ENCODE data around the gene DDA1. TPM values are rescaled to one million over a fixed set of nuclear protein-coding genes. Genes with fewer than 3 reads are reported as not detected.

Gene DDA1
- polyA plus RNA-seq, 1 experiment, result 38.7 TPM

DNA sequence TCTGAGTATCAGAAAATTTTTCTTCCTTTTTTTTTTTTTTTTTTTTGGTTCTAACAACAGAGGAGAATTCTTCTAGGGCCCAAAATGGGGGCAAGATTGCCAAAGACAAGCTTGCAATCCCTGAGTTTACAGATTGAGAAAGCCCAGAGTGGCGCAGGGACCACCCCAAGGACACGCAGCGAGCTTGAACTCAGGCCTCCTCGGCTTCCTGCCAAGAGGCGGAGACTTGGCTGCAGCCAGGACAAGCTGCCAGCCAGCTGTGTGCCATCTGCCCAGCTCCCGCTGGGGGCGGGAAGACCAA is 4.2 kb upstream of the DDA1 start:
- no peak for DNase-seq (ENCODE audit: low read depth, low spot score)
- TF ChIP-seq, protein P1, sequence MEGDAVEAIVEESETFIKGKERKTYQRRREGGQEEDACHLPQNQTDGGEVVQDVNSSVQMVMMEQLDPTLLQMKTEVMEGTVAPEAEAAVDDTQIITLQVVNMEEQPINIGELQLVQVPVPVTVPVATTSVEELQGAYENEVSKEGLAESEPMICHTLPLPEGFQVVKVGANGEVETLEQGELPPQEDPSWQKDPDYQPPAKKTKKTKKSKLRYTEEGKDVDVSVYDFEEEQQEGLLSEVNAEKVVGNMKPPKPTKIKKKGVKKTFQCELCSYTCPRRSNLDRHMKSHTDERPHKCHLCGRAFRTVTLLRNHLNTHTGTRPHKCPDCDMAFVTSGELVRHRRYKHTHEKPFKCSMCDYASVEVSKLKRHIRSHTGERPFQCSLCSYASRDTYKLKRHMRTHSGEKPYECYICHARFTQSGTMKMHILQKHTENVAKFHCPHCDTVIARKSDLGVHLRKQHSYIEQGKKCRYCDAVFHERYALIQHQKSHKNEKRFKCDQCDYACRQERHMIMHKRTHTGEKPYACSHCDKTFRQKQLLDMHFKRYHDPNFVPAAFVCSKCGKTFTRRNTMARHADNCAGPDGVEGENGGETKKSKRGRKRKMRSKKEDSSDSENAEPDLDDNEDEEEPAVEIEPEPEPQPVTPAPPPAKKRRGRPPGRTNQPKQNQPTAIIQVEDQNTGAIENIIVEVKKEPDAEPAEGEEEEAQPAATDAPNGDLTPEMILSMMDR (IDR thresholded peaks at IDR 0.05; ENCODE audit: low read depth, low read length), result no peak
- POLR2A ChIA-PET, result interaction anchor here (0.5 to 2.0 kb wide), 9 partner anchors 12 to 1108 kb away, joined by 3 to 11 read pairs (median 4); no protein-coding TSS in a partner anchor
- peaks cover 4% of the 10 kb centered on the region; the same call in 1 of the 2 replicates for H3K9me3 ChIP-seq (ENCODE audit: control insufficient read depth, insufficient read depth, low read length)
- CTCF ChIA-PET, result interaction anchor here (0.7 to 3.6 kb wide), 8 partner anchors 8 to 139 kb away, joined by 3 to 16 read pairs (median 4); partner anchors contain the start of gene ANKLE1
- H3K4me3 ChIP-seq (ENCODE audit: low read depth, low read length), result peak overlapping the region; percentile 81
- H3K27me3 ChIP-seq (ENCODE audit: control insufficient read depth, insufficient read depth, low read length), result no peaks in the 10 kb centered on the region
- H3K27ac ChIP-seq (ENCODE audit: low read depth, low read length), result peak overlapping the region; percentile 52

DNA sequence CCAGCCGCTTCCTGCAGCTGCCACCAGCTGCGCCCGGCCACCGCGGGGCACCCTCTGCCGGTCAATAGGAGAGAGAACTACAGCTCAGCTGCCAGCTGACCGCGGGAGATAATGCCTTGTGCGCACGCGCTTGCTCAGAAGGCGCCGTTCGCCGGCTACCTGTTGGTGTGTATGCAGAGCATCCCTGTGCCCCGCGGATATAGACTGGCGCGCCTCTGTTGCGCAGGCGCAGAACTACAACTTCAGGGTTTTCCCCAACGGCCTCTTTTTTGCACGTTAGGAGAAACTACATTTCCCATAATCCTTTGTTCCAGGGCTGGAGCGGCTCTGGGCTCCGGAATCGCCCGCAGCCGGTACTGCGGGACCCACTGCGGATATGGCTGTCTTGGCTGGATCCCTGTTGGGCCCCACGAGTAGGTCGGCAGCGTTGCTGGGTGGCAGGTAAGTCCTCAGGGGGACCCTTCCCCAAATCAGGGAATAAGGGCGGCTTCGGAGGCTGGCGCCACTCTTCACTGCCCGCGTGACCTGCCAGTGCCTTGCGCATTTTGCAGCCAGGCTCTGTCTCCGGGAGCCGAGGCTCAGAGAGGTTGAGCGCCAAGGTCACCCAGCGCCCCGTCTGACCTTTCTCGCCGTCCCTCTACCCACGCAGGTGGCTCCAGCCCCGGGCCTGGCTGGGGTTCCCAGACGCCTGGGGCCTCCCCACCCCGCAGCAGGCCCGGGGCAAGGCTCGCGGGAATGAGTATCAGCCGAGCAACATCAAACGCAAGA is 3.7 kb upstream of the DDA1 start, which contains the start of gene MRPL34:
Gene MRPL34, plus strand, starts transcription at position 356 of the 768 bp plus-strand sequence. Its CDS starts 21 bp downstream, at position 377.
- TF ChIP-seq, protein P1 (IDR thresholded peaks at IDR 0.05; ENCODE audit: low read depth, low read length), result peak; percentile 82
- ChIA-PET CTCF (interaction anchor here (0.7 to 3.6 kb wide), 9 partner anchors 9 to 138 kb away, joined by 3 to 16 read pairs (median 4); partner anchors contain the start of gene ANKLE1), POLR2A (interaction anchor here (0.5 to 2.0 kb wide), 8 partner anchors 13 to 1107 kb away, joined by 3 to 11 read pairs (median 4); no protein-coding TSS in a partner anchor)
- no peaks in the 10 kb centered on the region for H3K27me3 ChIP-seq (ENCODE audit: control insufficient read depth, insufficient read depth, low read length)
- peak; percentile 99 for DNase-seq (ENCODE audit: low read depth, low spot score)
- H3K27ac ChIP-seq (ENCODE audit: low read depth, low read length), result peak within 1 kb of the TSS; percentile 77
- peaks cover 4% of the 10 kb centered on the region; the same call in 1 of the 2 replicates for H3K9me3 ChIP-seq (ENCODE audit: control insufficient read depth, insufficient read depth, low read length)
- H3K4me3 ChIP-seq (ENCODE audit: low read depth, low read length), result peak within 1 kb of the TSS; percentile 81

DNA sequence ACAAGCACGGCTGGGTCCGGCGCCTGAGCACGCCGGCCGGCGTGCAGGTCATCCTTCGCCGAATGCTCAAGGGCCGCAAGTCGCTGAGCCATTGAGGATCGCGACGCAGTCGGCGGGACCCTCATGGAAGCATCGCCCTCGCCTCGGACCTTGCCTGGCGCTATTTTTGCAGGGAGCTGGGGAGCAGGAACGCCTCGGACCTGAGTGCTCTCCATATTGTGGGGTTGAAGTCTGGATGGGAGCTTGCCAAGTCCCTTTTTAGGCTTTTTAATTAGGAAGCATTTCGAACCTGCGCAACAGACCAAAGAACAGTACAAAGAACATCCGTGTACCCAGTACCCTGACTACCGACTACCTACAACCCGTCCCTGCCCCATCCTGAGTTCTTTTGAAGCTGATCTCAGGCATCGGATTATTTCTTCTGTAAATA is 3.1 kb upstream of the DDA1 start:
- H3K4me3 ChIP-seq (ENCODE audit: low read depth, low read length), result peak overlapping the region; percentile 81
- peaks cover 4% of the 10 kb centered on the region; the same call in 1 of the 2 replicates for H3K9me3 ChIP-seq (ENCODE audit: control insufficient read depth, insufficient read depth, low read length)
- no peaks in the 10 kb centered on the region for H3K27me3 ChIP-seq (ENCODE audit: control insufficient read depth, insufficient read depth, low read length)
- H3K27ac ChIP-seq (ENCODE audit: low read depth, low read length), result peak overlapping the region; percentile 77
- no peak for DNase-seq (ENCODE audit: low read depth, low spot score)
- CTCF ChIA-PET, result interaction anchor here (1.0 to 2.1 kb wide), 2 partner anchors 24 to 84 kb away, joined by 4 to 5 read pairs; no protein-coding TSS in a partner anchor
- POLR2A ChIA-PET, result interaction anchor here (0.5 to 0.6 kb wide), 2 partner anchors 21 to 740 kb away, joined by 4 to 6 read pairs; no protein-coding TSS in a partner anchor
- TF ChIP-seq, protein P1 (IDR thresholded peaks at IDR 0.05; ENCODE audit: low read depth, low read length), result no peak

DNA sequence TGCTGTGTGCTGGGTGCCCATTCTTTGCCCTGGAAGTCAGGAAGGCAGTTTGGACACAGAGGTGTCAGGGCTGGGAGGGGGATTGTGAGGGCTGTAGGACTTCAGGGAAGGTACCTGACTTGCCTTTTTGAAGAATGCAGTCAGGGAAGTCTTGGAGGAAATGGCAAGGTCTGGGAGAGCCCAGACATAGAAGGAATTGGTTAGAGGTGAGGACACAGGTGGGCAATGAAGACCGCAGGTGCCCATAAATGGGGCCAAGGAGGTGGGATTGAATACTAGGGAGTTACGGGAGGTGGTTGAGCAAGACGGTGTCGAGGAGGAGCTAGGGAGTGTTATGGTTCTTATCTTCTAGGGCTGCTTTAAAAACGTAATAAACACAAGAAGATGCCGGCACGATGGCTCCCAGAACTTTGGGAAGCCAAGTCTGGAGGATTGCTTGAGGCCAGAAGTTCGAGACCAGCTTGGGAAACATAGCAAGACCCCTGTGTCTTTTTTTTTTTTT is 1.4 kb upstream of the DDA1 start:
- Histone ChIP-seq H3K9me3 (ENCODE audit: control insufficient read depth, insufficient read depth, low read length) (peaks cover 4% of the 10 kb centered on the region; the same call in 1 of the 2 replicates), H3K4me3 (ENCODE audit: low read depth, low read length) (no peak overlapping the region), H3K27ac (ENCODE audit: low read depth, low read length) (no peak overlapping the region), H3K27me3 (ENCODE audit: control insufficient read depth, insufficient read depth, low read length) (no peaks in the 10 kb centered on the region)
- TF ChIP-seq, protein P1 (IDR thresholded peaks at IDR 0.05; ENCODE audit: low read depth, low read length), result no peak
- DNase-seq (ENCODE audit: low read depth, low spot score), result no peak
- ChIA-PET POLR2A (interaction anchor here (0.8 kb wide), 1 partner anchor 15 kb away, joined by 4 read pairs; no protein-coding TSS in a partner anchor), CTCF (interaction anchor here (0.7 kb wide), 1 partner anchor 547 kb away, joined by 3 read pairs; no protein-coding TSS in a partner anchor)
